GM18868 (cell line): ENCODE measurements around the gene SCCPDH.

Experiments used
- ATAC-seq: cut with Tn5 transposase; IDR thresholded peaks from one replicate; pipeline ENCODE4 v1.9.1; 2021; ENCODE audit warnings: mild to moderate bottlenecking, moderate library complexity; ENCODE audit not compliant: unreplicated experiment

The SCCPDH gene

GRCh38 chr1:246748867-246749266 lies 24.7 kb downstream of the SCCPDH start:
- ATAC-seq = no peak

DNA sequence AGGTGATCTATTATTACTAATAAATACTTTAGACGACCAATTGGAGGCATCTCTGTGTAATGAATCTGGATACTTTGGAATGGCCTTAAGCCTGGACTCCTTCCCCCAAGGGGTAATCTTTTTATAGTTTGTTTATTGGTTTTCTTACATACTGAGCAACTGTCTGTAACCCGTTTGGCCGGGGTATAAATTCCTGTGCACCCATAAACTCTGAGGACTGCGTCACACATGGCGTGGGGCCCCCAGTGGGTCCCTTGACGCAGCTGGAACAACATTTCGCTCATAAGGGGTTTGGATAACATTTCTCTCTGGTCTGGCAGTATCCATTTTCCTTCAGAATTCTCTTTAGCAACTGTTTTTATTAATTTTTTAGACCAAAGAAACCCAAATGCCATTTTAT lies 26.5 kb downstream of the SCCPDH start:
- ATAC-seq = no peak

DNA sequence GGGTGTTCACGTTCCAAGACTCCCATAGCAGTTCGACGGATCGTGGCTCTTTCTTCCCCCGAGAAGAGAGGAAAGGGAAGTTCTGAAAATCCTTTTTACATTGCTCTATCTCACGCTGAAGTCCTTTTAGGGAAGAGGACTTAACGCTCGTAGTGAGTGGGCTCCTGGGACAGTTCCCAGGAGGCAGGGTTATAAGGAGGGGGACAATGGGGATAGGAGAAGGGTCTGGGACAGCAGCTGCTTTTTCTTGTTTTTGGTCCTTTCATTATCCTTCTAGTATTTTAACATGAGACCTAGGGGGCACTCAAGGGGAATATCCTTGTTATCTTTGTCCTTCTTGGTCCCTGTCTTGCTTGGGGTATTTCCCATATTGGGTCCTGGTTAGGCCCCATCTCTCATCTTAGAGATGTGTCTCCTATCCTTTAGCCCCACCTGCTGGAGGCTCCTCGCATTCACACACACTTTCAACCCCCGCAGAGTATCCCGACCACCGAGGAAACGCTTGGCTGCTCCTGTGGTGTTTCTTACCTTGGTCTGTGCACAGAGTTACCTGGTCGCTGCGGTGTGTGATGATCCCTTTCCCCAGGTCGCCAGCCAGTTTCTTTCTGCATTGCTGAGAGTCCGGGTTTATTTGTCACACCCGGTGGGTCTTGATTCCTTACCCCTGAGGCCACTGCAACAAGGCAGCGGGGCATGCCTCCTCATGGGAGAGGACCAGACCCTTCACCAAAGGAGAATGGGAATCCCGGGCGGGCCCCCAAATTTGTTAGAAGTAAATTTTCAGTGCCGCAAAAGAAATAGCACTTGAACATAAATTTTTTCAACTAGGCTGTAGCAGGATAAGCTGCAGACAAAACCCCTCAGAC lies 29.7 kb downstream of the SCCPDH start:
- peak; percentile 97 for ATAC-seq

- no peak for ATAC-seq
These were observed 31.2 kb downstream of the SCCPDH start for GRCh38 chr1:246755419-246755818.

- no peak for ATAC-seq
These were observed 36.5 kb downstream of the SCCPDH start for GRCh38 chr1:246760422-246761347.

GRCh38 chr1:246761396-246761795 lies 37.2 kb downstream of the SCCPDH start:
- ATAC-seq = no peak

- no peak for ATAC-seq
These were observed 41.3 kb downstream of the SCCPDH start for GRCh38 chr1:246765521-246765920.

GRCh38 chr1:246768403-246769020 lies 44.3 kb downstream of the SCCPDH start:
- no peak for ATAC-seq

GRCh38 chr1:246769306-246769705 lies 45.1 kb downstream of the SCCPDH start:
- no peak for ATAC-seq

- no peak for ATAC-seq
These were observed 47.2 kb downstream of the SCCPDH start for GRCh38 chr1:246771366-246771765.

- ATAC-seq = peak; percentile 13
These were observed 48.5 kb downstream of the SCCPDH start for GRCh38 chr1:246772686-246773085.

DNA sequence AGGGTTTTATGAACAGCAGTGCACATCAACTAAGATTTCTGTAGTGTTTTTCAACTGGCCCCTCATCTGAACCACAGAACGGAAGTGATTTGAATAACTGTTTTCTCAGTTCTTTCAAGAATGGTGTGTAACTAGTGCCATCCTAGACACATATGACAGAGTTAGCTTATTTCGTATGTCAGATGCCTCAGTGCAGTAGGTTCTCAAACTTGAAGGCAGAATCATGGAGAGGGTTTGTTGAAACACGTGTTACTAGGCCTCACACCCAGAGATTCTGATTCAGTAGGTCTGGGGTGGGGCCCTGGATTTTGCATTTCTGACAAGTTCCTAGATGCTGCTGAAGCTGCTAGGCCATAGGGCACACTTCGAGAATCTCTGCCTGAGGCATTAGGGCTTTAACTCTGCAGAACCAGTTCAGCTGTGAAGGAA lies 49.0 kb downstream of the SCCPDH start:
- peak; percentile 98 for ATAC-seq

DNA sequence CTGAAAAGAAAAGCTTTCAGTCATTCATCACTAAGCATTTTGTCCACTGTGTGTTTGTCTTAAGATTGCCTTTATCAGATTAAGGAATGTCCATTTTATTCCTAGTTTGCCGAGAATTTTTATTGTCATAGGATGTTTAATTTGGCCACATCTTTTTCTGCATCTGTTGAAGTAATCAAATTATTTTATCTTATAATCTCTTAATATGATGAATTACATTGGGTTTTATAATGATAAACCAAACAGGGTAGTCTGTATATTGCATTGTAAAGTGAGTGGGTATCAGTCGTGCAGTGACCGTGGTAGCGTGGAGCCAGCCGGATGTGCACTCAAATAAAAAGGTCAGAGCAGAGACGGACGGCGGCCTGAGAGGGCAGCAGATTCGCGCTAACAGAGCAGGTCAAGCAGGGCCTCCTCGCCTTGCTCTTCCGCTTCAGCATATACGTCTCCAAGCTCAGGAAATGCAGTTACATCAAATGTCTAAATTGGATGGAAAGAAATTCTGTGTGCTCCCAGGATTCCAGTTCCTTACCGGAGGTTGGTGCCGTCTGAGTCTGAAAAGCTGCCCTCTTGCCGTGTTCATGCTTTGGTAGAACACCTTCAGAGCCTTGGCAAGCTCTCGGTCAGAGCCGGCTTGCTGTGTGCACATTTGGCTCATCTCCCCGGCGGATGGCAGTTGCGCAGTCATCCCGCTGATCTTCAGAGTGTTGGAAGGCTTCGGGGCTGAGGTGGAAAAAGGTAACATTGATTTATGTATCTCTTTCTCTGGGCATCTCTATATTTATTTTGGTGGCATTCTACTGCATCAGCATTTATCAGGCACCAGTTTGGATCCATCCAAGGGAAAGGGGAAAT lies 51.5 kb downstream of the SCCPDH start:
- no peak for ATAC-seq

- ATAC-seq = no peak
These were observed 52.7 kb downstream of the SCCPDH start for GRCh38 chr1:246776923-246777322.

- ATAC-seq = no peak
These were observed 54.5 kb downstream of the SCCPDH start for GRCh38 chr1:246778663-246779062.

DNA sequence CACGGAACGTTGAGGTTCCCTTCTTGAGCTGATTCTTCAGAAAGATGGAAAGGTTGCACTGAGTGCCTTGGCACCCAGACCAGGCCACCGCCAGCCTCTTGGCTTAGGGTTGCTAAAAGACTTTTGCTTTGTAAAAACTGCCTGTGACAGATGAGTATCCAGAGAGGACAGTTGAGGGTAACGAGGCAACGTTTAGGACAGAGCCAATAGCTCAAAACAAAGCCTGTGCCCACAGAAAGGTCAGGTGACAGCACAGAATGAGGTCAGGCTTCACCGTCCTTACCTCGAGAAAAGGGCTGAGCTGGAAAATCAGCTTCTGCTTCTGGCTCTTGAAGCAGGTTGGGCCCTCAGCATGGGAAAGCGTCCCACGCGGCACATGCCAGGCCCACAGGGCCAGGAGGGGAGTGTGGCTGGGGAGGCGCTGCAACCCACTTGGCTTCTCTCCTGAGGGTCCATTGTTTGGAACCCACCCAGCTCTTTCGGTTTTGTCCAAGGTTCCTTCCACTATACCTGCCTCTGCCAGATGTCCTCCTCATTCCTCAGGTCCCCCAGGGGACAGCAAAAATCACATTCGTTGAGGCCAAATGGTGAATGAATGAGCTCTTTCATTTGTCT lies 55.5 kb downstream of the SCCPDH start:
- no peak for ATAC-seq

DNA sequence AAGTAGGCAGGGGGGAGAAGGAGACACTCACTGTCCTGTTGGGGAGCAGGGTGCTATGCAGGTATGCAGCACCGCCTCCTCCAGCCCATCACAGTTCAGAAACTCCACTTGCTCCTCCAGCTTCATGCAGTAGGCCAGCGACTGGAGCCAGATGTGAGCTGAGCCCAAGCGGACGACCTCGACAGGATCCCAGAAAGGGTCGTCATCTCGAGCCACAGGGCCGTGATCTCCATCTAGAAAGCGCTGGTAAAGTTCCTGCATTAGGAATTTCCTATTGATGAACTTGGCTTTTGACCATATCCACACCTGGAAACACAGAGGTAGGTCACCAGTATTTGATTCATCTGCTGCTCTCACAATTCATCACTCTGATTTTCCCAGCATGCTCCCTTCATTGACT lies 56.1 kb downstream of the SCCPDH start:
- ATAC-seq = no peak

- no peak for ATAC-seq
These were observed 57.0 kb downstream of the SCCPDH start for GRCh38 chr1:246781212-246781611.

GRCh38 chr1:246782120-246782900 lies 58.1 kb downstream of the SCCPDH start:
- ATAC-seq = peak; percentile 58
